Neural crest cell (in vitro differentiated cells): ENCODE measurements around the gene TNS3. TPM values are rescaled to one million over a fixed set of nuclear protein-coding genes. Genes with fewer than 3 reads are reported as not detected.

Experiments used
- DNase-seq: peaks from one replicate; pipeline ENCODE4 v3.0.0; 2021; ENCODE audit warnings: low read depth, mixed read lengths, low spot score
- H3K27ac Mint-ChIP-seq: one replicate; pipeline ENCODE4 v1.8.0; 2021; ENCODE audit warnings: mild to moderate bottlenecking, mixed read lengths; ENCODE audit not compliant: unreplicated experiment
- H3K27me3 Mint-ChIP-seq: 2 replicates; pipeline ENCODE4 v1.8.0; 2021; ENCODE audit warnings: low read depth, mild to moderate bottlenecking, mixed read lengths
- H3K36me3 Mint-ChIP-seq: 2 replicates; pipeline ENCODE4 v1.8.0; 2021; ENCODE audit warnings: low read depth, mild to moderate bottlenecking, mixed read lengths
- H3K4me1 Mint-ChIP-seq: 2 replicates; pipeline ENCODE4 v1.8.0; 2021; ENCODE audit warnings: mixed read lengths
- H3K4me3 Mint-ChIP-seq: one replicate; pipeline ENCODE4 v1.8.0; 2021; ENCODE audit warnings: mild to moderate bottlenecking, mixed read lengths
- H3K9me3 Mint-ChIP-seq: 2 replicates; pipeline ENCODE4 v1.8.0; 2021; ENCODE audit warnings: mixed read lengths
- total RNA-seq: library from RNA; stranded (reverse); gene quantifications from 2 replicates; pipeline ENCODE4 v1.2.1, GENCODE V29; 2021
- TF ChIP-seq, protein P1 (sequence below): fragments of 200-600 bp; sonication (generic); conservative IDR thresholded peaks from 2 replicates; pipeline ENCODE4 v1.5.0; 2021; ENCODE audit warnings: antibody characterized with exemption, mild to moderate bottlenecking

Gene TNS3
- total RNA-seq, 1 donor from 2014 or later, result 26.4 TPM

DNA sequence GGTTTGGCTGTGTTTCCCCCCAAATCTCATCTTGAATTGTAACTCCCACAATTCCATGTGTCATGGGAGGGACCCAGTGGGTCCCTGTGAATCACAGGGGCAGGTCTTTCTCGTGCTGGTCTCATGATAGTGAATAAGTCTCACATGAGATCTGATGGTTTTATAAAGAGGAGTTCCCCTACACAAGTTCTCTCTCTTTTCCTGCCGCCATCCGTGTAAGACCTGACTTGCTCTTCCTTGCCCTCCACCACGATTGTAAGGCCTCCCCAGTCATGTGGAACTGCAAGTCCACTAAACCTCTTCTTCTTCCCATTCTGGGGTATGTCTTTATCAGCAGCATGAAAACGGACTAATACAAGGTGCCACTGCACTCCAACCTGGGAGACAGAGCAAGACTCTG, 329.2 kb downstream of the TNS3 start:
- no peak overlapping the region for H3K27ac Mint-ChIP-seq
- peaks cover 30% of the 10 kb centered on the region for H3K4me1 Mint-ChIP-seq
- no peak for DNase-seq
- H3K4me3 Mint-ChIP-seq, result no peak overlapping the region
- peaks cover 2% of the 10 kb centered on the region for H3K36me3 Mint-ChIP-seq
- peaks cover 7% of the 10 kb centered on the region for H3K9me3 Mint-ChIP-seq
- no peaks in the 10 kb centered on the region for H3K27me3 Mint-ChIP-seq
- TF ChIP-seq, protein P1, sequence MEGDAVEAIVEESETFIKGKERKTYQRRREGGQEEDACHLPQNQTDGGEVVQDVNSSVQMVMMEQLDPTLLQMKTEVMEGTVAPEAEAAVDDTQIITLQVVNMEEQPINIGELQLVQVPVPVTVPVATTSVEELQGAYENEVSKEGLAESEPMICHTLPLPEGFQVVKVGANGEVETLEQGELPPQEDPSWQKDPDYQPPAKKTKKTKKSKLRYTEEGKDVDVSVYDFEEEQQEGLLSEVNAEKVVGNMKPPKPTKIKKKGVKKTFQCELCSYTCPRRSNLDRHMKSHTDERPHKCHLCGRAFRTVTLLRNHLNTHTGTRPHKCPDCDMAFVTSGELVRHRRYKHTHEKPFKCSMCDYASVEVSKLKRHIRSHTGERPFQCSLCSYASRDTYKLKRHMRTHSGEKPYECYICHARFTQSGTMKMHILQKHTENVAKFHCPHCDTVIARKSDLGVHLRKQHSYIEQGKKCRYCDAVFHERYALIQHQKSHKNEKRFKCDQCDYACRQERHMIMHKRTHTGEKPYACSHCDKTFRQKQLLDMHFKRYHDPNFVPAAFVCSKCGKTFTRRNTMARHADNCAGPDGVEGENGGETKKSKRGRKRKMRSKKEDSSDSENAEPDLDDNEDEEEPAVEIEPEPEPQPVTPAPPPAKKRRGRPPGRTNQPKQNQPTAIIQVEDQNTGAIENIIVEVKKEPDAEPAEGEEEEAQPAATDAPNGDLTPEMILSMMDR, result no peak

- H3K36me3 Mint-ChIP-seq, result peaks cover 2% of the 10 kb centered on the region
- no peak overlapping the region for H3K4me3 Mint-ChIP-seq
- no peak for DNase-seq
- peaks cover 7% of the 10 kb centered on the region for H3K9me3 Mint-ChIP-seq
- TF ChIP-seq, protein P1, result no peak
- no peak overlapping the region for H3K27ac Mint-ChIP-seq
- H3K4me1 Mint-ChIP-seq, result peaks cover 15% of the 10 kb centered on the region
- no peaks in the 10 kb centered on the region for H3K27me3 Mint-ChIP-seq
These were observed 332.6 kb downstream of the TNS3 start for GRCh38 chr7:47249361-47249760.

DNA sequence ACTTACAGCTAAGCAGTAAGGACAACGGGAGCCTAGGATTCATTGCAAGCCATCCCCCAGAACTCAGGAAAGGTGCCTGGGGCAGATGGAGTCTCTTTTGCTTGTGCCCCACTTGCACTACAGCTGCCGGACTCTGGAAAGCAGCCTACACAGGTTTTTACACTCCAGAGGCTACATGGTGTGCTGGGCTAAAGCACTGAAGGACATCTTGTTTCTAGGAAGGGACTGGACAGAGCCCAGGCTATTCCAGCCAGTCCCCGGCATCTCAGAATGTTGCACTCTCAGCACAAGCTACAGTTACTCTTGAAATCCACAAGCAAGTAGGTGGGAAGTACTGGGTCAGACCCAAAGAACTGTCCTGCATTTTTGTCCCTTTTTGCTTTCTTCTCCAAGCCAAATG, 333.1 kb downstream of the TNS3 start:
- Mint-ChIP-seq H3K27me3 (no peaks in the 10 kb centered on the region), H3K4me3 (no peak overlapping the region), H3K27ac (no peak overlapping the region), H3K36me3 (peaks cover 2% of the 10 kb centered on the region), H3K9me3 (peaks cover 7% of the 10 kb centered on the region), H3K4me1 (peaks cover 12% of the 10 kb centered on the region)
- TF ChIP-seq, protein P1, result no peak
- DNase-seq, result no peak

DNA sequence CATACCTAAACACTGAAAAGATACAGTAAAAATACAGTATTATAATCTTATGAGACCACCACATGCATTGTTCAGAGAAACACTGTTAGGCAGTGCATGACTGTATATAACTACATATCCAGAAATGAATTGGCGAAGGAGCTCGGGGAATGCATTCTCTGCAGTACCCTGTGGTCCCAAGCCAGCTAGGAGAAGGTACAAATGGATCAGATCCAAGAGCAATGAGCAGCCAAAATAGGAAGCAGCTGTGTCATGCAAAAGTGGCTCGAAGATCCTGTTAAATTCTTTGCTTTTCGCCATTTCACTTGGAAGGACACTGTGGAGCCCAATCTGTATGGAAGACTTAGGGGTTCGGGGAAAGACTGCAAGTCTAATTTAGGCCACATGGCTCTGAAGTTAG, 334.8 kb downstream of the TNS3 start:
- DNase-seq, result no peak
- peaks cover 4% of the 10 kb centered on the region for H3K9me3 Mint-ChIP-seq
- H3K4me1 Mint-ChIP-seq, result peaks cover 4% of the 10 kb centered on the region
- no peak overlapping the region for H3K27ac Mint-ChIP-seq
- no peaks in the 10 kb centered on the region for H3K27me3 Mint-ChIP-seq
- TF ChIP-seq, protein P1, result no peak
- H3K4me3 Mint-ChIP-seq, result no peak overlapping the region
- H3K36me3 Mint-ChIP-seq, result no peaks in the 10 kb centered on the region

DNA sequence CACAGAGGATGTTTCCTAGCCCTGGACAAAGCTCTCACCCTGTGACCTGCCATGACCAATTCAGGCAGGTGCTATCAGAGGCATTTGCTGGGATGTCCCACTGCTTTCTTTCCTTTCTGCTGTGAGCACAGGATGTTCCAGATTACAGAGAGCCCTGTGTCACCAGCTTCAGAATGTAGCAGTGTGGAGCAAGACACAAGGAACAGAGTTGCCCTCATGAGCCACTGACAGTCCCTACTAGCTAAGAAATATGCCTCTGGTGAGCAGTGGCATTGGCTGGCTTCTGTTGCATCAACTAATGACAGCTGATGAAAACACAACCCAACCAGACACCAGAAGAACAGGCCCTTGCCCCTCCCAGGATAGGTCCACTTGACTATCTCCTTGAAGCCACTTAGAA, 337.2 kb downstream of the TNS3 start:
- Mint-ChIP-seq H3K4me1 (peaks cover 8% of the 10 kb centered on the region), H3K27ac (no peak overlapping the region), H3K27me3 (no peaks in the 10 kb centered on the region), H3K36me3 (no peaks in the 10 kb centered on the region), H3K9me3 (no peaks in the 10 kb centered on the region), H3K4me3 (no peak overlapping the region)
- TF ChIP-seq, protein P1, result no peak
- no peak for DNase-seq
